GM12874 (cell line): ENCODE results near the gene MAP3K3.

ENCODE experiments used
- CTCF ChIP-seq: IDR thresholded peaks from 2 replicates; pipeline ENCODE4 v1.5.1; 2011; ENCODE audit warnings: low read depth, mild to moderate bottlenecking, control low read depth, low read length, moderate library complexity; ENCODE audit not compliant: insufficient read depth

The MAP3K3 gene

GRCh38 chr17:63634163-63634562 lies 11.9 kb downstream of the MAP3K3 start:
- TF ChIP-seq CTCF, result no peak

GRCh38 chr17:63634816-63635215 lies 12.6 kb downstream of the MAP3K3 start:
- no peak for TF ChIP-seq CTCF

- TF ChIP-seq CTCF, result no peak
Measured at GRCh38 chr17:63635290-63635689, 13.1 kb downstream of the MAP3K3 start.

- no peak for TF ChIP-seq CTCF
Measured at GRCh38 chr17:63635787-63636186, 13.6 kb downstream of the MAP3K3 start.

GRCh38 chr17:63639125-63639524 lies 16.9 kb downstream of the MAP3K3 start:
- TF ChIP-seq CTCF, result no peak

- no peak for TF ChIP-seq CTCF
Measured at GRCh38 chr17:63640038-63640437, 17.8 kb downstream of the MAP3K3 start.

- TF ChIP-seq CTCF, result no peak
Measured at GRCh38 chr17:63641692-63642448, 19.7 kb downstream of the MAP3K3 start.
